SJCRH30 (cell line): Measurements from ENCODE around the gene ELFN1. TPM values are rescaled to one million over a fixed set of nuclear protein-coding genes. Genes with fewer than 3 reads are reported as not detected.

Experiments used
- DNase-seq, 2 experiments: peaks; one replicate each; pipeline ENCODE4 v3.0.0-alpha.2; 2015 to 2020
- H3K27ac ChIP-seq: fragments of 250-450 bp; sonication (Bioruptor Pico); 2 replicates; pipeline ENCODE4 v1.5.1; 2020; ENCODE audit warnings: mild to moderate bottlenecking, moderate library complexity
- H3K27me3 ChIP-seq: fragments of 250-450 bp; sonication (Bioruptor Pico); 2 replicates; pipeline ENCODE4 v1.5.1; 2020; ENCODE audit warnings: mild to moderate bottlenecking, moderate library complexity
- H3K36me3 ChIP-seq: fragments of 250-450 bp; sonication (Bioruptor Pico); 2 replicates; pipeline ENCODE4 v1.5.1; 2020; ENCODE audit warnings: mild to moderate bottlenecking, moderate library complexity
- H3K4me1 ChIP-seq: fragments of 250-450 bp; sonication (Bioruptor Pico); 2 replicates; pipeline ENCODE4 v1.5.1; 2020; ENCODE audit warnings: mild to moderate bottlenecking, moderate library complexity
- H3K4me3 ChIP-seq: fragments of 250-450 bp; sonication (Bioruptor Pico); 2 replicates; pipeline ENCODE4 v1.5.1; 2020; ENCODE audit warnings: mild to moderate bottlenecking, moderate library complexity
- H3K9me3 ChIP-seq: fragments of 250-450 bp; sonication (Bioruptor Pico); replicated peaks from 2 replicates; pipeline ENCODE4 v1.5.1; 2020; ENCODE audit warnings: mild to moderate bottlenecking, moderate library complexity
- total RNA-seq: library from RNA; depleted of rRNA; stranded (reverse); fragments of >200 nt; shearing (Covaris generic); gene quantifications from 2 replicates; pipeline ENCODE4 v1.2.3, GENCODE V29; 2014

ELFN1 gene
- total RNA-seq, 1 experiment from 2014 or later = 1.7 TPM

GRCh38 chr7:1639071-1639470, 31.0 kb upstream of the ELFN1 start:
- H3K4me1 ChIP-seq = no peaks in the 10 kb centered on the region
- no peaks in the 10 kb centered on the region for H3K9me3 ChIP-seq
- H3K27me3 ChIP-seq = no peaks in the 10 kb centered on the region
- no peaks in the 10 kb centered on the region for H3K36me3 ChIP-seq
- H3K4me3 ChIP-seq = no peak overlapping the region
- no peak overlapping the region for H3K27ac ChIP-seq
- DNase-seq = no peak

- Histone ChIP-seq H3K36me3 (no peaks in the 10 kb centered on the region), H3K4me1 (no peaks in the 10 kb centered on the region), H3K27ac (no peak overlapping the region), H3K4me3 (no peak overlapping the region), H3K9me3 (no peaks in the 10 kb centered on the region), H3K27me3 (no peaks in the 10 kb centered on the region)
- no peak for DNase-seq
These were observed 30.4 kb upstream of the ELFN1 start for GRCh38 chr7:1639532-1640175.

DNA sequence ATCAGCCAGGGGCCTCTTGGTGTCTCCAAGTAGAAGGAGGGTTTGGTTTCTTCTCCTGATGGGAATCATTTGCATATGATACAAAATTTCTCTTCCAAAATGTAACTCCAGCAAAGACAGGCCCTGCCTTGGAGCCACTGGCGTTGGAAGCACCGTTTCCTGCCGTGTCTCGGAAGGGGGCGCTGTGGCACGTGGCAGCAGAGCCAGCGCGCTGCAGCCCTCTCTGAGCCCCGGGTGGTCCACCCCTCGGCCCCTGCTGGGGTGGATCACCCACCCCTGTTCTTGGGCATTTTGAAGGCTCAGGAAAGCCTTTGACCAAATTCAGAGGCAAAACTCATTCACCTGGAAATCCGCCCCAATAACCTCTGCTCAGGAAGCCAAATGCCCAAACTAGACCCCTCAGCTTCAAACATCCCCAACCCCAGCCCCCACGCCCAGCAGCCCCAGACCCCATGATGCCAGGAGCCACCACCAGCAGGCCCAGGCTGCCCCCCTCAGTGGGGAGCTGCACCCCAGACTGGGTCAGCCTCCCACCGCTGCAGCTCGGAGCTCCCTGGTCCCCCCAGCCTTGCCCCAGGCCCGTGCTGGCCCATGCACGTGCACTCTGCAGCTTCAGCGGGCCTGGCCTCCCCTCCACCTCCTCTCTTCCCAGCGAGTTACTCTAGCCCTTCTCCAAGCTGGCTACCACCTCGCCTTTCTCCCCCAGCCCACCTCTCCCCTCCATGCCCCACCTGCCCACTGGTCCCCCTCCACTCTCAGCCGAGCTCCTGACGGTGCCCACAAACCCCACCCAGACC, 29.5 kb upstream of the ELFN1 start:
- DNase-seq = no peak
- Histone ChIP-seq H3K27me3 (no peaks in the 10 kb centered on the region), H3K9me3 (no peaks in the 10 kb centered on the region), H3K4me3 (no peak overlapping the region), H3K36me3 (no peaks in the 10 kb centered on the region), H3K27ac (no peak overlapping the region), H3K4me1 (no peaks in the 10 kb centered on the region)

DNA sequence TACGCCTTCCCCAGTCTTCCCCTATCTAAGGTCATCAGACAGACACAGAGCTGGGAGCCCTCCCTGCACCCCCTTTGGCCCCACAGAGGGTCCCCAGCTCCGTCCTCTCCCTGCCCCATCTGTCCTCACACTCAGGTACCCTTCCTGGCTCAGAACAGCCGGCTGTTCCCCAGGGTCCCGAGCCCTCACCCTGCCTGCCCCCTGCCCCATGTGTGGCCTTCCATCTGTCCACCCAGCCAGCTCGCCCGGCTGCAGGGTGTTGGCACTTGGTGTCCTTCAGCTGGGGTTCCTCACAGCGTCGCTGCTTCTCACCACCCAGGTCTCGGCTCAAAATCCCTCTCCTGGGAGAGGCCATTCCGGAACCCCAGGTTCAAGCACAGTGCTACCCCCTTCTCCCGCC, 28.9 kb upstream of the ELFN1 start:
- no peaks in the 10 kb centered on the region for H3K27me3 ChIP-seq

DNA sequence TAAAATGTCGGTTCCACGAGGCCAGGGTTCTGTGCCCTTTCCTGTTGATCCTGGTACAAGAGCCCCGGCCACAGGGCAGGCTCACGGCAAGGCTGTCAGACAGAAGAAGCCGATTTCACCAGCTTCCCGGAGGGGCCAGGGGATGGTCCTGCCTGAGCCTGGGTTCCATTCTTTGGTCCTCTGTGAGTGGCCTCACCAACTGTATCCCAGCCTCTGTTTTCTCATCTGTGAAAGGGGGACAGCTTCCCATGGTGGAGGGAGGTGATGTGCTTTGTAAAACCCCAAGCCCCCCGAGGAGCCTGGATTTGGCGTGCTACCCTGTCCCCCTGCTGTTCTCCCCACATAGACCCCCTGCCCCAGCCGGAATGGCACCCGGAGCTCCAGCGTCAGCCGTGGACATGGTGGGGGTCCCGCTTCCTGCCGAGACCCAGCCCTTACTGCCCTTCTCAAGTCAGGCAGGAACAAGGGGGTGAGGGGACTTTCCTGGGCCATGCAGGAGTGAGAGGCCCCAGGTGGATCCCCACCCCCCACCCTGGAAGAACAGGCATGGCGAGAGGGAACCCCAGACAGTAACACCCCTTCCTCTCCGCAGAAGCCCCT, 28.3 kb upstream of the ELFN1 start:
- Histone ChIP-seq H3K4me1 (peaks cover 2% of the 10 kb centered on the region; the same call in 1 of the 2 replicates), H3K27ac (no peak overlapping the region), H3K27me3 (no peaks in the 10 kb centered on the region), H3K36me3 (no peaks in the 10 kb centered on the region), H3K4me3 (no peak overlapping the region), H3K9me3 (no peaks in the 10 kb centered on the region)
- DNase-seq = no peak

More for the DNA sequence above, 28.9 kb upstream of the ELFN1 start:
- Histone ChIP-seq H3K4me3 (no peak overlapping the region), H3K4me1 (no peaks in the 10 kb centered on the region), H3K27ac (no peak overlapping the region), H3K36me3 (no peaks in the 10 kb centered on the region), H3K9me3 (no peaks in the 10 kb centered on the region)
- no peak for DNase-seq

DNA sequence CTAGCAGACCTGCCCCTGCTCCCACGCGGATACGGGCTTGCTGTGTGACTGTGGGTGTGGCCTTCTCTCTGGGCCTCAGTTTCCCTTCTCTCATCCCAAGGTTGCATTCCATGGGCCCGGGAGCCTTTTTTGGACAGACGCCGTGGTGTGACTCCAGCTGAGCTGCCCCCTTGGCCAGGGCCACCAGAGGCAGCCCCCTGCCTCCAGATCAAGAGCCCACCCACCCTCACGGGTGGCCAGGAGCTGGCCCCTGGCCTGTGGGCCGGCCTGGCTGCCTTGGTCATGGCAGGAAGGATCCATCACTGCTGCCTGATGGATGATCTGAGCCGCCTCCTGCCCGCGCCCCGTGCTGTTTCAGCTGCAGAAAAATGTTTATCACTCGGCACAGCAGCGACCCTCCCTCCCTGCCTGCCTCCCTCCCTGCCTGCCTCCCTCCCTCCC, 27.8 kb upstream of the ELFN1 start:
- no peak for DNase-seq
- Histone ChIP-seq H3K36me3 (no peaks in the 10 kb centered on the region), H3K27me3 (no peaks in the 10 kb centered on the region), H3K27ac (no peak overlapping the region), H3K4me1 (peaks cover 5% of the 10 kb centered on the region; the same call in 1 of the 2 replicates), H3K9me3 (no peaks in the 10 kb centered on the region), H3K4me3 (no peak overlapping the region)

- Histone ChIP-seq H3K36me3 (no peaks in the 10 kb centered on the region), H3K27me3 (peaks cover 7% of the 10 kb centered on the region; the same call in 1 of the 2 replicates), H3K27ac (no peak overlapping the region), H3K4me1 (peaks cover 10% of the 10 kb centered on the region; the same call in 1 of the 2 replicates), H3K9me3 (no peaks in the 10 kb centered on the region), H3K4me3 (no peak overlapping the region)
- no peak for DNase-seq
These were observed 26.6 kb upstream of the ELFN1 start for GRCh38 chr7:1643270-1644092.

GRCh38 chr7:1644341-1645070, 25.6 kb upstream of the ELFN1 start:
- Histone ChIP-seq H3K9me3 (no peaks in the 10 kb centered on the region), H3K27me3 (peaks cover 17% of the 10 kb centered on the region; the same call in 1 of the 2 replicates), H3K27ac (no peak overlapping the region), H3K4me3 (no peak overlapping the region), H3K36me3 (no peaks in the 10 kb centered on the region), H3K4me1 (peaks cover 13% of the 10 kb centered on the region; the same call in 1 of the 2 replicates)
- no peak for DNase-seq

DNA sequence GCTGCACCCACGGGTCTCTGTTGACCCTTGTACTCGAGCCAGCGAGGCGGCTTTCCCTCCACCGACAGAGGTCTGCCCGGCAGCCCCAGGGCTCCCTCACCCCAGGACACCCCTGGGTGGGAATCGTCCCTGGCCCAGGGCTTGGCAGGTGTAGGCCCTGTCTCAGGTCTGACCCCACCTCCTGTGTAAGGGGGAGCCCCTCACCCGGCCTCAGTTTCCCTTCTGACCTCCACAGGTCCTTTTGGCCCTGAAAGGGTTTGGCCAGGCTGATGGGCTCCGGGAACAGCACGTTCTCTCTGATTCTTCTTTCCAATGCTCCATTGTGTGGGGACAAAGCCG, 25.0 kb upstream of the ELFN1 start:
- Histone ChIP-seq H3K27ac (no peak overlapping the region), H3K9me3 (no peaks in the 10 kb centered on the region), H3K27me3 (peaks cover 17% of the 10 kb centered on the region; the same call in 1 of the 2 replicates), H3K4me1 (peaks cover 13% of the 10 kb centered on the region; the same call in 1 of the 2 replicates), H3K4me3 (no peak overlapping the region), H3K36me3 (no peaks in the 10 kb centered on the region)
- DNase-seq = no peak

- peaks cover 17% of the 10 kb centered on the region; the same call in 1 of the 2 replicates for H3K27me3 ChIP-seq
- H3K4me1 ChIP-seq = peaks cover 13% of the 10 kb centered on the region; the same call in 1 of the 2 replicates
- no peaks in the 10 kb centered on the region for H3K9me3 ChIP-seq
- no peak for DNase-seq
- no peaks in the 10 kb centered on the region for H3K36me3 ChIP-seq
- H3K4me3 ChIP-seq = no peak overlapping the region
- H3K27ac ChIP-seq = no peak overlapping the region
These were observed 24.6 kb upstream of the ELFN1 start for GRCh38 chr7:1645476-1645875.

GRCh38 chr7:1646391-1646790, 23.7 kb upstream of the ELFN1 start:
- H3K27me3 ChIP-seq = peaks cover 17% of the 10 kb centered on the region; the same call in 1 of the 2 replicates

DNA sequence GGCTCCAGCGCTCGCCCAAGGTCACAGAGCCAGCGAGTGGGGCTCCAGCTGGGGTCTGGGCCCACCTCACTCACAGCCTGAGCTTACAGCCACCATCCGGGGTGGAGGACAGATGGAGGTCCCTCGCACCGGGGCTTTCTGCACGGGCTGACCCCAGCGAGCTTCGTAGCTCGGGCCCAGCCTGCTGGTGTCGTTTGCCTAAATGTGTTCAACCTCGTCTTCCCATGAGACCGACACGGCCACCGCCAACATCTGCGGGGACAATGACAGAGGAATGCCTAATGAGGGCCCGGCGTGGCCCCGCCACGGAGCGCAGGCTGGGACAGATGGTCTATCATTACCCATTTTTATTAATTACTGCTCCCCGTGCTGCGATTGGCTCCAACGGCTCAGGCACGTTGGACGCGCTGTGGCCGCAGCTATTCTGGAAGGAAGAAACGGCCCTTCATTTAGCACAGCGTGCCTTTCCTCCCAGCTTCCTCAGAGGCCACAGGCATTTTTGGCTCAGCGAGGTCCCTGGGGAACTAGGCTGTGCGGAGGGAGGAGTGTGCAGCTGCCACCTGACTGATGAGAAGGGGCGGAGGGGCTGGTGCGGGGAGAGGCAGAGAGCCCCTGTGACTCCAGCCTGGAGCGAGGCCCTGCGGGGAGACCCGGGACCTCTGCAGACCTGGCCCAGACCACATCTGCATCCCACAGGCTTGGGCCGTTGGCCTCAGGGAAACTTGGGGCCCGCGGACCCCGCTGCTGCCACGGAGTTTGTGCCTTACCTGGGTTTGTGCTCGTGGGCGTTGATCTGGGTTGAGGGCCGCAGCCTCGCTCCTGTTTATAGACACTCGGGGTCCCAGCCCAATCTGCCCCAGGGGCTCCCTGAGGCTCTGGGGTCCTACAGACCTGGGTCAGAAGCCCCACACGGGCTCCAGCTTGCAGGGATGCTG, 22.9 kb upstream of the ELFN1 start:
- Histone ChIP-seq H3K4me1 (peaks cover 13% of the 10 kb centered on the region; the same call in 1 of the 2 replicates), H3K36me3 (no peaks in the 10 kb centered on the region), H3K9me3 (no peaks in the 10 kb centered on the region), H3K27ac (no peak overlapping the region), H3K4me3 (peak overlapping the region; percentile 21), H3K27me3 (peaks cover 17% of the 10 kb centered on the region; the same call in 1 of the 2 replicates)
- DNase-seq = peak; percentile 87

More at GRCh38 chr7:1646391-1646790, 23.7 kb upstream of the ELFN1 start:
- no peaks in the 10 kb centered on the region for H3K9me3 ChIP-seq
- no peak for DNase-seq
- no peak overlapping the region for H3K4me3 ChIP-seq
- H3K27ac ChIP-seq = no peak overlapping the region
- H3K36me3 ChIP-seq = no peaks in the 10 kb centered on the region
- peaks cover 13% of the 10 kb centered on the region; the same call in 1 of the 2 replicates for H3K4me1 ChIP-seq
